ENCODE measurements around the gene UTF1.

UTF1 gene

DNA sequence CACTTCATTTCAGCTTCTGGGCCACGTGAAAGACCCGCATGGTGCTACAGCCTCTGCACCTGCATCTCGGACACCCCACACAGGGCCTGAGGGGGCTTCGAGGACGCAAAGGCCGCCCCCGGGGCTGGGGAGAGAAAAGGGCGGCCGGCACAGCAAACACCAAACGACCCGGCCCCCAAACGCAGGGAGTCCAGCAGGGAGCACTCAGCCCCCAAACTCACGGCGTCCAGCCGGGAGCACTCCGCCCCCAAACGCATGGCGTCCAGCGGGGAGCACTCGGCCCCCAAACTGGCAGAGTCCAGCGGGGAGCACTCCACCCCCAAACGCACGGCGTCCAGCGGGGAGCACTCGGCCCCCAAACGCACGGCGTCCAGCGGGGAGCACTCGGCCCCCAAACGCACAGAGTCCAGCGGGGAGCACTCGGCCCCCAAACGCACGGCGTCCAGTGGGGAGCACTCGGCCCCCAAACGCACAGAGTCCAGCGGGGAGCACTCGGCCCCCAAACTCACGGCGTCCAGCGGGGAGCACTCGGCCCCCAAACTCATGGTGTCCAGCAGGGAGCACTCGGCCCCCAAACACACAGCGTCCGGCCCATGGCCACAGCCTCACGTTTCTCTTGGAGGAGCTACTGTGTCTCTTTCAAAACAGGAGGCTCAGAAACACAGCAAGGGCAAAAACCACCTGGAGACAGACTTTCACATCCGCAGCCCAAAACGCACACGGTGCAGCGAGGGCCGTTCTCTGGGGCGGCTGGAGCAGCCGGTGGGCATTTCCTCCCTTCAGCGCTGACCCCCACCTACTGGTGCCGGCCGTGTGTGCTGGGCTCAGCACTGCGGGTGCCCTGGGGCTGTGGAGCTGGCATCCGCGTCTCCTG, 27.0 kb upstream of the UTF1 start:
- no peak overlapping the region for H3K4me3 ChIP-seq (ENCODE audit: low read depth, low read length)
- in situ Hi-C loops (cut with HindIII; ENCODE audit: low sequenced_read_pairs): no loop called here
- TF ChIP-seq, protein P1, sequence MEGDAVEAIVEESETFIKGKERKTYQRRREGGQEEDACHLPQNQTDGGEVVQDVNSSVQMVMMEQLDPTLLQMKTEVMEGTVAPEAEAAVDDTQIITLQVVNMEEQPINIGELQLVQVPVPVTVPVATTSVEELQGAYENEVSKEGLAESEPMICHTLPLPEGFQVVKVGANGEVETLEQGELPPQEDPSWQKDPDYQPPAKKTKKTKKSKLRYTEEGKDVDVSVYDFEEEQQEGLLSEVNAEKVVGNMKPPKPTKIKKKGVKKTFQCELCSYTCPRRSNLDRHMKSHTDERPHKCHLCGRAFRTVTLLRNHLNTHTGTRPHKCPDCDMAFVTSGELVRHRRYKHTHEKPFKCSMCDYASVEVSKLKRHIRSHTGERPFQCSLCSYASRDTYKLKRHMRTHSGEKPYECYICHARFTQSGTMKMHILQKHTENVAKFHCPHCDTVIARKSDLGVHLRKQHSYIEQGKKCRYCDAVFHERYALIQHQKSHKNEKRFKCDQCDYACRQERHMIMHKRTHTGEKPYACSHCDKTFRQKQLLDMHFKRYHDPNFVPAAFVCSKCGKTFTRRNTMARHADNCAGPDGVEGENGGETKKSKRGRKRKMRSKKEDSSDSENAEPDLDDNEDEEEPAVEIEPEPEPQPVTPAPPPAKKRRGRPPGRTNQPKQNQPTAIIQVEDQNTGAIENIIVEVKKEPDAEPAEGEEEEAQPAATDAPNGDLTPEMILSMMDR (IDR thresholded peaks at IDR 0.05; ENCODE audit: low read depth, low read length, missing control alignments): no peak
- DNase-seq (ENCODE audit: low read depth): no peak

DNA sequence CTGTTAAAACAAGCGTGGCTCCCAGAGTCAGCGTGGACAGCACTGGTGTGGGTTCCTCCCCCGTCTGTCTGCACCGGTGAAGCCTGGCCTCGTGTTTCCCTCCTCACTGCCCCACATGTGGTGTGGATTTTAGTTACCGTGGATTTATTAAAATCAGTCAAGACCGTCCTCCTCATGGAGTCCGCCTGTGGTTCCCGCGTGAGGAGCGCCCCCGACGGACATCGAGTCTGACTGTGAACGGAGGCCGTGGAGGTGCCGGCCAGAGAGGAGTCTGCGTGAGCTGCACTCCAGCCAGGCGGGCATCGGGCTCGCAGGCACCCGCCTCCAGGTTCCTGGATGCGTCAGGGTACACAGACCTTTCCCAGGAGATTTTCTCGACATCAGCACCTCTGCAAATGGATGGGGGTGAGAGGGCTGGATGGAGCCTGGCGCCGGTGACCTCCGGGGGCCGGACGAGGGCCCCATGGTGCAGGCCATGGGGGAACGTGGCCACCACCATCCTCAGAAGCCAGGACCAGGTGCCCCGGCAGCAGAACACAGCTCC, 26.3 kb upstream of the UTF1 start:
- TF ChIP-seq, protein P1 (IDR thresholded peaks at IDR 0.05; ENCODE audit: low read depth, low read length, missing control alignments): no peak
- no peak for DNase-seq (ENCODE audit: low read depth)
- in situ Hi-C loops (cut with HindIII; ENCODE audit: low sequenced_read_pairs): no loop called here

DNA sequence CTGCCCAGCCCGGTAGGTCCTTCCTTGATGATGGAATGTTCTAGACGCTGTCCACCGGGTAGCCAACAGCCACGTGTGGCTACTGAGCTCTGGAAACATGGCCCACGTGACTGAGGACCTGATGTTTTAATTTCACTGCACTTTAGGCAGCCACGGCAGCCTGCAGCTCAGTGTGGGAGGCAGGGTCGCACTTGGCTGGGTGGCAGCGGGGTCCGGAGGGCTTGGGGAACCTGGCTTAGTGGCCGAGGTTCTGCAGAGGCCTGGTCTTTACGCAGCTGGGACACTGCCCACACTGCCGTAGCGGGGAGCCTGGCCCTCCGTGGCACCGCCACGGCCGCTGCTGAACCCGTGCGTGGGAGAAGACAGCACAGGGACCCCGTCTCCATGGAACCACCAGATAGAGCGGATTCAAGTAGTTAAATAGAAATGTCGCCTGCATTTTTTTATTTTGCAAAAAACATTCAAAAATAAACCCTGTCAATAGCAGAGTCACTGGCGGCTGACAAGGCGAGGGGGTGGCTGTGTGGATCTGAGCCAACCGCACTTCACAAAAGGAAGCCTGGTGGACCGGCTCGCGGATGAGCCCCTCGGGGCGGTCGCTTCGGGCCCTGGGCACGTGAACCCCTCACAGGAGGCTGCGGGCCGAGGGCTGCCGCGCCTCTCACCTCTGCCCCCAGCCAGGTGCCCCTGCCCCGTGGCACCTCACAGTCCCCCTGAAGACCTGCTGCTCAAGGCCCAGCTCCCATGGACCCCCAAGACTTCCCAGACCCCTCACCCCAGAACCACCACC, 25.6 kb upstream of the UTF1 start:
- TF ChIP-seq, protein P1 (IDR thresholded peaks at IDR 0.05; ENCODE audit: low read depth, low read length, missing control alignments): no peak
- DNase-seq (ENCODE audit: low read depth): no peak
- H3K4me3 ChIP-seq (ENCODE audit: low read depth, low read length): no peak overlapping the region
- in situ Hi-C loops (cut with HindIII; ENCODE audit: low sequenced_read_pairs): no loop called here

More for the DNA sequence above, 26.3 kb upstream of the UTF1 start:
- H3K4me3 ChIP-seq (ENCODE audit: low read depth, low read length): no peak overlapping the region

DNA sequence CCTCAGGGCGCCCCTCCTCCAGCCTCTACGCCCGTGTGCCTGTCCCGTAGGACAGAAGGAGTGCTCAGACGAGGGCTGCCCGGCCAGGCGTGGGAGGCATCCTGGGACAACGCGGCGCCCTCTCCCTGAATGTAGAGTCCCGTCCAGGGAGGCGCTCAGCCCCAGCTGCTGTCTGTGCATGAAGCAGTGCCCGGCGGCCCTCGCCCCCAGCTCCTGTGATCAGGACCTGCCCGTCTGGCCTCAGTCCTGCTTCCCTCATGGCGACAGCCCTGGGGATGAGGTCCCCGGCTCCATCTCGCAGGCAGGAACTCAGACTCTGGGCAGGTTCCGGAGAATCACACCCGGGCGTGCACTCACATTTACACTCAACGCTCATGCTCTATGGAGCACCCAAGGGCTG, 24.9 kb upstream of the UTF1 start:
- in situ Hi-C loops (cut with HindIII; ENCODE audit: low sequenced_read_pairs): no loop called here

DNA sequence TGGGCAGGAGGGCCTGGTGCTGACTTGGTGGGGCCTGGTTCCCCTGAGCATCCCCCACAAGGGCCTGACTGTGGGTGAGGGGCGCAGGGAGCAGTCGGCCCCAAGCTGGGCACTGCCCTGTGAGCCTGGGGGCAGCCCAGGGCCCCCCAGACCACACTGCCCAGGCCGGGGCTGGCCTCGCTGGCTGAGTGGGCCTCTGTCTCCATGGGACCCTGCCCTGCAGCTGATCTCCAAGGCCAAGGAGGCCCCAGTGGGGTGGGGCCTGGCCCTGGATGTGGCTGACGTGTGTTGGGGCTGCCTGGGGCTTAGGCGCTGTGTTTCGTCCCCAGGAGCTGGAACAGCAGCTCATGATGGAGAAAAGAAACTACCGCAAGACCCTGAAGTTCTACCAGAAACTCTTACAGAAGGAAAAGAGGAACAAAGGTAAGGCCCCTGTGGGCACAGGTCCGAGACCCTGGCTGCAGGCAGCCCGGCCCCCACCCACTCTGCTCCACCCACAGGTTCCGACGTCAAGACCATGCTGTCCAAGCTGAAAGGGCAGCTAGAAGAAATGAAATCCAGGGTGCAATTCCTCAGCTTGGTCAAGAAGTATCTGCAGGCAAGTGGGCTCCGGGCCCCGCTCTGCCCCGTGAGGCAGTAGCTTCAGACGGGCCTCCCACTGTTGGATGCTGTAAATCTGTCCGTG, 23.5 kb upstream of the UTF1 start:
- in situ Hi-C loops (cut with HindIII; ENCODE audit: low sequenced_read_pairs): no loop called here
- TF ChIP-seq, protein P1 (IDR thresholded peaks at IDR 0.05; ENCODE audit: low read depth, low read length, missing control alignments): no peak
- no peak overlapping the region for H3K4me3 ChIP-seq (ENCODE audit: low read depth, low read length)
- no peak for DNase-seq (ENCODE audit: low read depth)

More for the DNA sequence above, 24.9 kb upstream of the UTF1 start:
- H3K4me3 ChIP-seq (ENCODE audit: low read depth, low read length): no peak overlapping the region
- TF ChIP-seq, protein P1 (IDR thresholded peaks at IDR 0.05; ENCODE audit: low read depth, low read length, missing control alignments): no peak
- no peak for DNase-seq (ENCODE audit: low read depth)

DNA sequence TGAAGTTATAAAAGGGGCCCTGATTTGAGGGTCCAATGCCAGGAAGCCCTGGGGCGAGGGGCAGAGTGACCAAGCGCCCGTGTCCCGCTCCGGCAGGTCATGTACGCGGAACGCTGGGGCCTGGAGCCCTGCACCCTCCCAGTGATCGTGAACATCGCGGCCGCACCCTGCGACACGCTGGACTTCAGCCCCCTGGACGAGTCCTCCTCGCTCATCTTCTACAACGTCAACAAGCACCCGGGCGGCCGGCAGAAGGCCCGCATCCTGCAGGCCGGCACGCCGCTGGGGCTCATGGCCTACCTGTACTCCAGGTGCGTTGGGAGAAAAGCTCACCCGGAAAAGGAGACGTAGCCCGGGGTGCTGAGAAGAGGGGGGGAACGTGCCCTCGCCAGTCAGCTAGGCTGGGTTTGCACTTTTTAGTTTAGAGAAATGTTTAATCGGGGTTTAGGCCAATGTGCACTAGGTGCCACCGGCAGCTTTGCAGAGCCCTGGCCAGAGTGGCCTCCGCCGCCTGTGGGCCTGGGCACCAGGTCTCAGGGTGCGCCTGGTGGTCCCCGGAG, 22.9 kb upstream of the UTF1 start:
- TF ChIP-seq, protein P1 (IDR thresholded peaks at IDR 0.05; ENCODE audit: low read depth, low read length, missing control alignments): no peak
- H3K4me3 ChIP-seq (ENCODE audit: low read depth, low read length): no peak overlapping the region
- DNase-seq (ENCODE audit: low read depth): no peak
- in situ Hi-C loops (cut with HindIII; ENCODE audit: low sequenced_read_pairs): no loop called here

All from astrocyte of the cerebellum (primary cell).